ENCODE data around the gene PPP1R9B.

The PPP1R9B gene

DNA sequence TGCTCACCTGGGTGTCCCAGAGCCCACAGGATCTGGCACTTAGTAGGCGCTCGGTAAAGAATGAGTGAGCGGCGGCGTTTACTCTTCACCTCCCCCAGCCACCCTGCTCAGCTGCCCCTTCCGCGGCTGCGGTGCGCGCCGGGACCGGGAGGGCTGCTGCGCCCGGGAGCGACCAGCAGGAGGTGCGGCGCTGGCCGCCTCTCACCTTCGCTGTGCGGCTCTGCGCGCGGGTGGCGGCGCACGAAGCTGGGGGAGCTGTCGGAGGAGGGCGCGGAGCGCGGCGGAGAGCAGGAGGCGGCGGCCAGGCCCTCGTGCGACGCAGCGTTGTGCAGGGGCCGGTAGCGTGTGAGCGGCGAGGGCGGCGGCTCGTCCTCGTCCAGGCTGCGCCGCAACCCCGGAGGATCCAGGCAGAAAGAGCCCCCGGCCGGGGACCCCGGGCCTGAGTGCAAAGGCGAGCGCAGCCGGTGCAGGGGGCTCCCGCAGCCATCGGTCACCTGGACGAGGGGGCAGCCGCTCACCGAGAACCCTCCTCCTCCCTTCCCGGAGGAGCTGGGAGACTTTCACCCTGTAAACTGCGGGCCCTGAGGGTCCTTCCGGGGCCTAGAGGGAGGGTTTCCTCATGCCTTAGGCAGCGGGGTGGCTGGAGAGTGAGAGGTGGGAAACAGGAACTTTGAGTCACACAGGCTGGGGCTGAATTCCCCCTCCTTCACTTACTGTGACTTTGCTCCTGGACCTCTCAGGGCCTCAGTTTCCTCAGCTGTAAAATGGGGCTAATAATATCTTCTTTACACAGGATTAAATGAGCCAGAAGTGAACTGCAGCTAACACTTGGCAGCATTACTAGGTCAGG is 33.0 kb downstream of the PPP1R9B start:
- TF ChIP-seq POLR2A (IDR thresholded peaks at IDR 0.05; ENCODE audit: low read length): no peak
- no peak for TF ChIP-seq GATA1 (IDR thresholded peaks at IDR 0.05; ENCODE audit: low read depth, low read length)
- DNase-seq: peak; percentile 52 to 55

GRCh38 chr17:50115756-50116155 is 34.7 kb downstream of the PPP1R9B start:
- DNase-seq: no peak
- no peak for TF ChIP-seq POLR2A (IDR thresholded peaks at IDR 0.05; ENCODE audit: low read length)
- no peak for TF ChIP-seq GATA1 (IDR thresholded peaks at IDR 0.05; ENCODE audit: low read depth, low read length)

GRCh38 chr17:50114849-50115357 is 35.6 kb downstream of the PPP1R9B start:
- TF ChIP-seq POLR2A (IDR thresholded peaks at IDR 0.05; ENCODE audit: low read length) (no peak), GATA1 (IDR thresholded peaks at IDR 0.05; ENCODE audit: low read depth, low read length) (no peak)
- DNase-seq: peak; percentile 51 to 56

DNA sequence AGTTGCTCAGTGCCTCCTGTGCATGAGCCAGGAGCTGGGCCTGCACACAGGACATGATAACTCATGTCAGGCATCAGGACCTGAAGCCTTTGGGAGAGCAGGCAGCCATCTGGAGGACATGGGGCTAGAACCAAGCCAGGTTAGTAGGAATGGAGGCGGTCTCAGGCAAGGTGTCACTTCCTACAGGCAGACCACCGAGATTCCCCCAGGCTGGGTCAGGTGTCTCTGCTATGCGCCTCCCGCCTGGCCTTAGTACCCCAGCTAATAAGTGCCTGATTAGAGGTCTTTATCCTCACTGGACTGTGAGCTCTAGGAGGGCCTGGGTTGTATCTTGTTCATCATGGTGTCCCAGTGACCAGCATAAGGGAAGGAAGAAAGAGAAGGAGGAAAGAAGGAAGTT is 36.1 kb downstream of the PPP1R9B start:
- TF ChIP-seq POLR2A (IDR thresholded peaks at IDR 0.05; ENCODE audit: low read length) (no peak), GATA1 (IDR thresholded peaks at IDR 0.05; ENCODE audit: low read depth, low read length) (no peak)
- DNase-seq: no peak

DNA sequence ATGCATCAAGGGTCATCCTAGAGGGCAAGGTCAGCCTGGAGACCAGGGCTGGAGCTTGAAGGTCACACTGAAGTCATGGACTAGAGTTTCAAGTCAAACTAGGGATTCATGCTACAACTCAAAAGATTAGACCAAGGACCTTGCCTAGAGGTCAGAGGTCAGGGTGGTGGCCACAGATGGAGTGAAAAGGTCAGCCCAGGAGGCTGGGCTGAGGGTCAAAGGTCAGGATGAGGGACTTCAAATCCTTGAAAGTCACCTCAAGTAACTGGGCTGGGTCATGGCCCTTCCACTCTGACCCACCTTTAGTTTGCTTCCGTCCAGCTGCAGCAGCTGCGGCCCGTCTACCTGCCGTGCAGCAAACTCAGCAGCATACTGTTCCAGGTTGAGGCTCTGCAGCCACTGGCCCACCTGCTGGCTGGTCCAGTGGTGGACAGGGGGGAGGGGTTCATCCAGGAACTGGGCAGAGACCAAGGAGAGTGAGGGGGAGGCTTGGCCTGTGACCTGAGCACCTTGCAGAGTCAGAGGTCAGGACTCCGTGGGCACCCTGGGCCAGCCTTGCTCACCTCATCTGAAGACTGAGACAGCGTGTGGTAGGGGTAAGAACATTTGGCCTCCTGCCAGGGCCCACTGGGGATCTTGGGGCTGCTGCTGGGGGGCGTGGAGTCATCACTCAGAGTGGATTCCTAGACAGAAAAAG is 36.7 kb downstream of the PPP1R9B start:
- no peak for TF ChIP-seq GATA1 (IDR thresholded peaks at IDR 0.05; ENCODE audit: low read depth, low read length)
- TF ChIP-seq POLR2A (IDR thresholded peaks at IDR 0.05; ENCODE audit: low read length): no peak
- no peak for DNase-seq

- no peak for TF ChIP-seq GATA1 (IDR thresholded peaks at IDR 0.05; ENCODE audit: low read depth, low read length)
- TF ChIP-seq POLR2A (IDR thresholded peaks at IDR 0.05; ENCODE audit: low read length): no peak
Observed at GRCh38 chr17:50112694-50113093, 37.8 kb downstream of the PPP1R9B start.

DNA sequence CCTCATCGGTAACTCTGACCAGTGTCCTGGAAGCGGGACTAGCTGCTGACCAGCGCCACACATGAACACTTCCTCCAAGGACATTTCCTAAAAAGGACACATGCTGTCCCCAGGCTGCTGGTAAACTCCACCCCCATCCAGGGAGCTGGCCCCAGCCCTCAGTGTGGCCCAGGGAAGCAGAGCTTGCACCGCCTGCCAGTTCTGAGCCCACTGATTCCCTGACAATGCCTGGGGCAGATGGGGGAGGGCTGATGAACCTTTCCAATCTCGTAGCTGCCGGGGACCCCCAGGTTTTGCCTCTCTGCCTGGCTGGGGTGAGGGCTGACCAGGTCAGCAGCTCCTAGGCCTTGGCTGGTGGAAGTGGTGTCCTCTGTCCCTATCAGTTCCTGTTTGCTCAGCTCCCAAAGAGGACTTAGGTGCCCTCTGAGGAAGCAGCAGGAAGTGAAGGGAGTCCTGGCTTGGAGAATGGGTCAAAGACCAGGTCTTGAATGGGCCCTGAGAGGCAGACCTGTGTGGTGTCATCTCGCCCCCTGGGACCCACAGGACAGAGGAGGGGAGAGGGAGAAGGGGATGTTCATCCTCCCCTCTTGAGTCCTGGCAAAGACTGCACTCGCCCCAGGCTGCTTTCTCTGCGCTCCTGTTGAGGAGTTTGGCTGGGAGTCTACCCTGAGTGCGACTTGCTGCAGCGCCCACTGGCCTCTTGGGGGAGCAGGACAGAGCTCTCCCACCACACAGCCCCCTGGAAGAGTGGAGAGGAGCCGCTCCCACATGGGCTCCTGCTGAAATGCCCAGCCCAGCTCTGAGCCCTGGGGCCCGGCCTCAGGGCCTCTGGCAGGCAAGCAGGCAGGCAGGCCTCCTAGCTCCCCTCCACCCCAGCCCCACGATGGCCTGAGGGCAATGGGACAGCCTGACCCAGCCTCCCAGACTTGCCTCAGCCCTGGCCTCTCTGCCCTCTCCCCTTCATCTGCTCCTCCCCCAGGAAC is 38.5 kb downstream of the PPP1R9B start:
- TF ChIP-seq GATA1 (IDR thresholded peaks at IDR 0.05; ENCODE audit: low read depth, low read length) (no peak), POLR2A (IDR thresholded peaks at IDR 0.05; ENCODE audit: low read length) (no peak)
- DNase-seq: no peak

More at GRCh38 chr17:50112694-50113093, 37.8 kb downstream of the PPP1R9B start:
- no peak for DNase-seq

GRCh38 chr17:50110591-50111349 is 39.7 kb downstream of the PPP1R9B start:
- TF ChIP-seq POLR2A (IDR thresholded peaks at IDR 0.05; ENCODE audit: low read length): no peak
- TF ChIP-seq GATA1 (IDR thresholded peaks at IDR 0.05; ENCODE audit: low read depth, low read length): no peak
- no peak for DNase-seq

- no peak for DNase-seq
- TF ChIP-seq POLR2A (IDR thresholded peaks at IDR 0.05; ENCODE audit: low read length): no peak
- no peak for TF ChIP-seq GATA1 (IDR thresholded peaks at IDR 0.05; ENCODE audit: low read depth, low read length)
Observed at GRCh38 chr17:50109785-50110184, 40.7 kb downstream of the PPP1R9B start.

DNA sequence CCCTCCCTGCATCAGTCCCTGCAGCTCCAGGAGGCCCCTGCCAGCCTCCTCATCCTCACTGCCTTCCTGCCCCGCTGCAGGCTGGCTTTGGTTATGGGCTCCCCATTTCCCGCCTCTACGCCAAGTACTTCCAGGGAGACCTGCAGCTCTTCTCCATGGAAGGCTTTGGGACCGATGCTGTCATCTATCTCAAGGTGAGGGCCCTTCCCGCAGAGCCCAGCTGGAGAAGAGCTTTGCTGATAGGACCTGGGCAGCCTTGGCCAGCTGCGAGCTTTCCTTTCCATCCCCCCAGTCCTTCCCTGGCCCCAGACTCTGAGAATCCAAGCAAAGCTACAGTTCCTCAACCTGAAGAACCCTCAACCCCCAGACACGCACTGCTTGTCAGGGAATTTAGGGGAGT is 41.3 kb downstream of the PPP1R9B start:
- TF ChIP-seq GATA1 (IDR thresholded peaks at IDR 0.05; ENCODE audit: low read depth, low read length) (no peak), POLR2A (IDR thresholded peaks at IDR 0.05; ENCODE audit: low read length) (no peak)
- no peak for DNase-seq

GRCh38 chr17:50108556-50108955 is 41.9 kb downstream of the PPP1R9B start:
- DNase-seq: no peak
- TF ChIP-seq GATA1 (IDR thresholded peaks at IDR 0.05; ENCODE audit: low read depth, low read length) (no peak), POLR2A (IDR thresholded peaks at IDR 0.05; ENCODE audit: low read length) (no peak)

- no peak for DNase-seq
- no peak for TF ChIP-seq GATA1 (IDR thresholded peaks at IDR 0.05; ENCODE audit: low read depth, low read length)
- TF ChIP-seq POLR2A (IDR thresholded peaks at IDR 0.05; ENCODE audit: low read length): no peak
Observed at GRCh38 chr17:50107790-50108414, 42.6 kb downstream of the PPP1R9B start.

Data from erythroblast (primary cell).